DMS53 treated with DMSO at 0.1 percent for 48 hours (cell line): Measurements from ENCODE around the gene DHRSX.
"Not testable (repeated sequence)": the region's sequence is repeated elsewhere in the genome, so short reads cannot be mapped to it uniquely, and the experiment has no call there.

Experiments
- DNase-seq: peaks from one replicate; lab custom pipeline; 2025; ENCODE audit not compliant: unreplicated experiment; lab: John Stamatoyannopoulos, UW

DHRSX gene

GRCh38 chrX:2520539-2520938 lies 19.8 kb upstream of the DHRSX start:
- DNase-seq, result no peak

GRCh38 chrX:2519638-2520037 lies 18.9 kb upstream of the DHRSX start:
- not testable (repeated sequence) for DNase-seq

GRCh38 chrX:2517055-2517454 lies 16.3 kb upstream of the DHRSX start:
- DNase-seq, result no peak

- no peak for DNase-seq
These were observed 15.8 kb upstream of the DHRSX start for GRCh38 chrX:2516623-2517022.

- DNase-seq, result no peak
These were observed 13.4 kb upstream of the DHRSX start for GRCh38 chrX:2514131-2514530.

- DNase-seq, result no peak
These were observed 12.4 kb upstream of the DHRSX start for GRCh38 chrX:2513121-2513664.

GRCh38 chrX:2512501-2512900 lies 11.7 kb upstream of the DHRSX start:
- DNase-seq, result no peak

GRCh38 chrX:2511326-2511725 lies 10.6 kb upstream of the DHRSX start:
- no peak for DNase-seq

- no peak for DNase-seq
These were observed 8.0 kb upstream of the DHRSX start for GRCh38 chrX:2508648-2509335.

GRCh38 chrX:2507904-2508627 lies 7.3 kb upstream of the DHRSX start:
- no peak for DNase-seq

GRCh38 chrX:2507196-2507595 lies 6.4 kb upstream of the DHRSX start:
- no peak for DNase-seq

GRCh38 chrX:2505341-2505740 lies 4.6 kb upstream of the DHRSX start:
- not testable (repeated sequence) for DNase-seq

- DNase-seq, result no peak
These were observed 4.0 kb upstream of the DHRSX start for GRCh38 chrX:2504706-2505332.

GRCh38 chrX:2503591-2504500 lies 3.1 kb upstream of the DHRSX start:
- no peak for DNase-seq

- DNase-seq, result no peak
These were observed 2.1 kb upstream of the DHRSX start for GRCh38 chrX:2502668-2503519.

GRCh38 chrX:2502120-2502667 lies 1.4 kb upstream of the DHRSX start:
- DNase-seq, result no peak

GRCh38 chrX:2501559-2502102 lies 855 bp upstream of the DHRSX start:
- no peak for DNase-seq

- DNase-seq, result no peak
These were observed 529 bp downstream of the DHRSX start for GRCh38 chrX:2500091-2500802.

- no peak for DNase-seq
These were observed 1.3 kb downstream of the DHRSX start for GRCh38 chrX:2499507-2499906.
